GM18873 (cell line): ENCODE data around the gene CTBS.

Experiments used
- ATAC-seq: cut with Tn5 transposase; IDR thresholded peaks from one replicate; pipeline ENCODE4 v1.9.1; 2021; ENCODE audit warnings: mild to moderate bottlenecking, moderate library complexity, moderate number of reproducible peaks; ENCODE audit not compliant: unreplicated experiment, low FRiP score

The CTBS gene

GRCh38 chr1:84587099-84587498 is 12.9 kb upstream of the CTBS start:
- ATAC-seq: no peak

GRCh38 chr1:84585803-84586202 is 11.6 kb upstream of the CTBS start:
- ATAC-seq: no peak

GRCh38 chr1:84584126-84584525 is 9.9 kb upstream of the CTBS start:
- ATAC-seq: peak; percentile 49

- ATAC-seq: peak; percentile 21
Observed at GRCh38 chr1:84583648-84584047, 9.4 kb upstream of the CTBS start.

GRCh38 chr1:84582802-84583587 is 8.8 kb upstream of the CTBS start:
- no peak for ATAC-seq

GRCh38 chr1:84581648-84582047 is 7.4 kb upstream of the CTBS start:
- ATAC-seq: no peak

- ATAC-seq: no peak
Observed at GRCh38 chr1:84574936-84575335, 696 bp upstream of the CTBS start.

GRCh38 chr1:84573481-84573966 is 716 bp downstream of the CTBS start:
- no peak for ATAC-seq

GRCh38 chr1:84571150-84571535 is 3.1 kb downstream of the CTBS start:
- ATAC-seq: no peak

GRCh38 chr1:84570436-84571149 is 3.6 kb downstream of the CTBS start:
- no peak for ATAC-seq

- ATAC-seq: no peak
Observed at GRCh38 chr1:84569216-84569615, 5.0 kb downstream of the CTBS start.

GRCh38 chr1:84550826-84551225 is 23.4 kb downstream of the CTBS start:
- ATAC-seq: no peak

GRCh38 chr1:84541679-84542078 is 32.6 kb downstream of the CTBS start:
- ATAC-seq: no peak

- ATAC-seq: no peak
Observed at GRCh38 chr1:84540759-84541158, 33.5 kb downstream of the CTBS start.

- no peak for ATAC-seq
Observed at GRCh38 chr1:84539972-84540371, 34.3 kb downstream of the CTBS start.

GRCh38 chr1:84538599-84538998 is 35.6 kb downstream of the CTBS start:
- ATAC-seq: no peak

GRCh38 chr1:84525779-84526178 is 48.5 kb downstream of the CTBS start:
- no peak for ATAC-seq

- no peak for ATAC-seq
Observed at GRCh38 chr1:84524590-84524989, 49.6 kb downstream of the CTBS start.

GRCh38 chr1:84510668-84511067 is 63.6 kb downstream of the CTBS start:
- no peak for ATAC-seq

- ATAC-seq: no peak
Observed at GRCh38 chr1:84510165-84510564, 64.1 kb downstream of the CTBS start.

GRCh38 chr1:84509029-84509428 is 65.2 kb downstream of the CTBS start:
- ATAC-seq: no peak

GRCh38 chr1:84508510-84508909 is 65.7 kb downstream of the CTBS start:
- ATAC-seq: no peak
